Measurements from ENCODE around the gene MSGN1.
"Not testable (repeated sequence)": the region's sequence is repeated elsewhere in the genome, so short reads cannot be mapped to it uniquely, and the experiment has no call there.

DNA sequence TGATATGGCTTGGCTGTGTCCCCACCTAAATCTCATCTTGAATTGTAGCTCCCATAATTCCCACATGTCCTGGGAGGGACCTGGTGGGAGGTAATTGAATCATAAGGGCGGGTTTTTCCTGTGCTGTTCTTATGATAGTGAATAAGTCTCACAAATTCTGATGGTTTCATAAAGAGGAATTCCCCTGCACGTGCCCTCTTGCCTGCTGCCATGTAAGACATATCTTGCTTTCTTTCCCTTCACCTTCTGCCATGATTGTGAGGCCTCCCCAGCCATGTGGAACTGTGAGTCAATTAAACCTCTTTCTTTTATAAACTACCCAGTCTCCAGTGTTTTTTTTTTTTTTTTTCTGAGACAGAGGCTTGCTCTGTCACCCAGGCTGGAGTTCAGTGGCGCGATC is 7.4 kb downstream of the MSGN1 start:
- TF ChIP-seq, protein P1, sequence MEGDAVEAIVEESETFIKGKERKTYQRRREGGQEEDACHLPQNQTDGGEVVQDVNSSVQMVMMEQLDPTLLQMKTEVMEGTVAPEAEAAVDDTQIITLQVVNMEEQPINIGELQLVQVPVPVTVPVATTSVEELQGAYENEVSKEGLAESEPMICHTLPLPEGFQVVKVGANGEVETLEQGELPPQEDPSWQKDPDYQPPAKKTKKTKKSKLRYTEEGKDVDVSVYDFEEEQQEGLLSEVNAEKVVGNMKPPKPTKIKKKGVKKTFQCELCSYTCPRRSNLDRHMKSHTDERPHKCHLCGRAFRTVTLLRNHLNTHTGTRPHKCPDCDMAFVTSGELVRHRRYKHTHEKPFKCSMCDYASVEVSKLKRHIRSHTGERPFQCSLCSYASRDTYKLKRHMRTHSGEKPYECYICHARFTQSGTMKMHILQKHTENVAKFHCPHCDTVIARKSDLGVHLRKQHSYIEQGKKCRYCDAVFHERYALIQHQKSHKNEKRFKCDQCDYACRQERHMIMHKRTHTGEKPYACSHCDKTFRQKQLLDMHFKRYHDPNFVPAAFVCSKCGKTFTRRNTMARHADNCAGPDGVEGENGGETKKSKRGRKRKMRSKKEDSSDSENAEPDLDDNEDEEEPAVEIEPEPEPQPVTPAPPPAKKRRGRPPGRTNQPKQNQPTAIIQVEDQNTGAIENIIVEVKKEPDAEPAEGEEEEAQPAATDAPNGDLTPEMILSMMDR (IDR thresholded peaks at IDR 0.05) = not testable (repeated sequence)
- not testable (repeated sequence) for TF ChIP-seq POLR2AphosphoS5 (IDR thresholded peaks at IDR 0.05)
